H1 (cell line): ENCODE results near the gene GMNC. TPM values are rescaled to one million over a fixed set of nuclear protein-coding genes. Genes with fewer than 3 reads are reported as not detected.

Experiments
- CTCF ChIA-PET: fragments of 300-600 bp; sonication (Branson Sonifier 250); formaldehyde crosslinking; loops from one replicate; lab custom pipeline; 2021; ENCODE audit not compliant: partially characterized antibody; lab: Charles Lee
- POLR2A ChIA-PET: fragments of 300-600 bp; sonication (Branson Sonifier 250); formaldehyde crosslinking; loops from one replicate; lab custom pipeline; 2021; ENCODE audit warnings: inconsistent platforms; ENCODE audit not compliant: partially characterized antibody; lab: Charles Lee
- DNase-seq, 2 experiments: peaks; one replicate each; pipeline versions ENCODE4 v3.0.0 to v3.0.0-alpha.2; 2010 to 2022; ENCODE audit warnings: low spot score in 2 of 2, low read depth in 1 of 2, mixed read lengths in 1 of 2
- FAIRE-seq: peaks from 2 replicates; lab custom pipeline; 2011; peaks lifted over from hg19 to GRCh38; lab: Jason Lieb, UNC
- H2AFZ ChIP-seq: 2 replicates; pipeline ENCODE4 v1.8.1; 2012; ENCODE audit warnings: low read length, inconsistent platforms
- H2AK5ac ChIP-seq: 2 replicates; pipeline ENCODE4 v1.6.1; 2013; ENCODE audit warnings: low read depth, low read length
- H2BK120ac ChIP-seq: replicated peaks from 2 replicates; pipeline ENCODE3; 2013; ENCODE audit warnings: low read depth, low read length, inconsistent platforms
- H2BK12ac ChIP-seq: 2 replicates; pipeline ENCODE4 v1.6.1; 2013; ENCODE audit warnings: low read depth, low read length
- H2BK15ac ChIP-seq: 2 replicates; pipeline ENCODE4 v1.6.1; 2013; ENCODE audit warnings: low read length
- H2BK20ac ChIP-seq: 2 replicates; pipeline ENCODE4 v1.6.1; 2013; ENCODE audit warnings: low read length
- H2BK5ac ChIP-seq: 2 replicates; pipeline ENCODE4 v1.6.1; 2013; ENCODE audit warnings: low read depth, low read length
- H3K14ac ChIP-seq: 2 replicates; pipeline ENCODE4 v1.6.1; 2013; ENCODE audit warnings: inconsistent platforms; ENCODE audit not compliant: insufficient read length
- H3K18ac ChIP-seq: 2 replicates; pipeline ENCODE4 v1.6.1; 2013; ENCODE audit warnings: low read length; ENCODE audit errors: extremely low read depth
- H3K23ac ChIP-seq: 2 replicates; pipeline ENCODE4 v1.6.1; 2013; ENCODE audit warnings: inconsistent platforms; ENCODE audit not compliant: insufficient read length
- H3K23me2 ChIP-seq: 2 replicates; pipeline ENCODE4 v1.6.1; 2013; ENCODE audit warnings: low read depth, low read length
- H3K27ac ChIP-seq: 2 replicates; pipeline ENCODE4 v1.6.1; 2011; ENCODE audit warnings: low read depth, low read length, inconsistent platforms
- H3K27me3 ChIP-seq, 4 experiments: replicated peaks in 1 of 4; 1 replicate in 1 of 4; 2 replicates in 3 of 4; pipeline versions ENCODE4 v1.6.1 to v1.8.1; 2011 to 2013; ENCODE audit warnings: low read length in 3 of 4, mild to moderate bottlenecking in 3 of 4, inconsistent platforms in 2 of 4, mixed read lengths in 2 of 4, moderate library complexity in 1 of 4; ENCODE audit not compliant: control insufficient read depth in 3 of 4, insufficient read depth in 3 of 4; ENCODE audit errors: extremely low read depth in 1 of 4
- H3K36me3 ChIP-seq, 4 experiments: 2 replicates each; pipeline versions ENCODE4 v1.6.1 to v1.8.1; 2011 to 2013; ENCODE audit warnings: mild to moderate bottlenecking in 4 of 4, low read length in 3 of 4, moderate library complexity in 2 of 4, control low read depth in 1 of 4, inconsistent platforms in 1 of 4; ENCODE audit not compliant: insufficient read depth in 4 of 4, control insufficient read depth in 2 of 4
- H3K4ac ChIP-seq: replicated peaks from 2 replicates; pipeline ENCODE3; 2013; ENCODE audit warnings: low read length, low read depth, mixed read lengths, inconsistent platforms; ENCODE audit not compliant: insufficient read length
- H3K4me1 ChIP-seq, 4 experiments: replicated peaks in 1 of 4; 1 replicate in 1 of 4; 2 replicates in 3 of 4; pipeline versions ENCODE4 v1.6.1 to v1.8.1; 2011 to 2013; ENCODE audit warnings: low read length in 3 of 4, inconsistent platforms in 2 of 4, mixed read lengths in 1 of 4; ENCODE audit not compliant: insufficient read depth in 4 of 4, control insufficient read depth in 3 of 4
- H3K4me2 ChIP-seq, 2 experiments: 2 replicates each; pipeline versions ENCODE4 v1.6.1 to v1.8.1; 2011 to 2013; ENCODE audit warnings: low read depth in 2 of 2, low read length in 2 of 2, control low read depth in 1 of 2, inconsistent platforms in 1 of 2, mild to moderate bottlenecking in 1 of 2; ENCODE audit not compliant: insufficient read depth in 1 of 2
- H3K4me3 ChIP-seq, 4 experiments: fragments of 200-600, 300-600 bp in 1 of 4; sonication (generic), shearing (Covaris generic), sonication (Bioruptor Twin) in 1 of 4; 2 replicates each; pipeline versions ENCODE4 v1.5.1 to v1.8.1; 2011 to 2016; ENCODE audit warnings: low read length in 4 of 4, low read depth in 3 of 4, control low read depth in 2 of 4, inconsistent platforms in 2 of 4, mild to moderate bottlenecking in 2 of 4, mixed read lengths in 1 of 4, moderate library complexity in 1 of 4; ENCODE audit not compliant: insufficient read depth in 2 of 4; ENCODE audit errors: extremely low read depth in 1 of 4
- H3K56ac ChIP-seq: replicated peaks from 2 replicates; pipeline ENCODE3; 2013; ENCODE audit warnings: low read depth, mild to moderate bottlenecking, mixed read lengths, low read length, inconsistent platforms; ENCODE audit not compliant: insufficient read length
- H3K79me1 ChIP-seq: 2 replicates; pipeline ENCODE4 v1.6.1; 2013; ENCODE audit warnings: low read depth, low read length, control low read depth
- H3K79me2 ChIP-seq, 2 experiments: 2 replicates each; pipeline versions ENCODE4 v1.6.1 to v1.8.1; 2012 to 2013; ENCODE audit warnings: low read length in 2 of 2, mild to moderate bottlenecking in 2 of 2, inconsistent platforms in 1 of 2; ENCODE audit not compliant: insufficient read depth in 2 of 2, control insufficient read depth in 1 of 2
- H3K9ac ChIP-seq, 4 experiments: replicated peaks in 1 of 4; 1 replicate in 1 of 4; 2 replicates in 3 of 4; pipeline versions ENCODE4 v1.6.1 to v1.8.1; 2011 to 2013; ENCODE audit warnings: low read depth in 3 of 4, low read length in 3 of 4, control low read depth in 2 of 4, mild to moderate bottlenecking in 2 of 4, moderate library complexity in 2 of 4, inconsistent platforms in 1 of 4; ENCODE audit errors: extremely low read depth in 1 of 4
- H3K9me3 ChIP-seq, 2 experiments: 2 replicates each; pipeline versions ENCODE4 v1.6.1 to v1.8.1; 2012 to 2013; ENCODE audit warnings: mild to moderate bottlenecking in 2 of 2, moderate library complexity in 2 of 2, control low read depth in 1 of 2, inconsistent platforms in 1 of 2, low read depth in 1 of 2, low read length in 1 of 2, mixed read lengths in 1 of 2; ENCODE audit not compliant: insufficient read depth in 2 of 2
- H4K20me1 ChIP-seq, 2 experiments: replicated peaks in 1 of 2; 2 replicates each; pipeline versions ENCODE3 to v1.8.1; 2011 to 2013; ENCODE audit warnings: inconsistent platforms in 2 of 2, low read length in 2 of 2, mild to moderate bottlenecking in 1 of 2; ENCODE audit not compliant: insufficient read depth in 2 of 2, control insufficient read depth in 1 of 2
- H4K5ac ChIP-seq: 2 replicates; pipeline ENCODE4 v1.6.1; 2013; ENCODE audit warnings: low read length, low read depth, mixed read lengths, inconsistent platforms; ENCODE audit not compliant: insufficient read length
- H4K8ac ChIP-seq: 2 replicates; pipeline ENCODE4 v1.8.0; 2013; ENCODE audit warnings: mild to moderate bottlenecking, moderate library complexity, low read length, inconsistent platforms; ENCODE audit not compliant: insufficient read depth; ENCODE audit errors: extremely low read depth
- H4K91ac ChIP-seq: replicated peaks from 2 replicates; pipeline ENCODE3; 2013; ENCODE audit warnings: low read length, mixed read lengths, inconsistent platforms; ENCODE audit not compliant: insufficient read length
- ASH2L ChIP-seq: fragments of 200-600, 300-600 bp; sonication (generic); IDR thresholded peaks from one replicate; pipeline ENCODE4 v1.7.1; 2017; ENCODE audit warnings: low read length
- CREB1 ChIP-seq: IDR thresholded peaks from 2 replicates; pipeline ENCODE4 v1.6.1; 2012; ENCODE audit warnings: inconsistent platforms
- SP1 ChIP-seq: IDR thresholded peaks from 2 replicates; pipeline ENCODE4 v1.6.1; 2011; ENCODE audit warnings: low read depth, low read length
- WGBS, 2 experiments: shearing (Covaris generic) in 1 of 2; methylation state at CpG; one replicate each; pipeline versions ENCODE4 v1.1.6 to v1.1.7; 2013 to 2015; ENCODE audit warnings: low lambda C conversion rate in 2 of 2, mixed read lengths in 2 of 2, inconsistent platforms in 1 of 2, low coverage in 1 of 2, missing lambda C conversion rate in 1 of 2; ENCODE audit not compliant: insufficient replicate concordance in 2 of 2, insufficient coverage in 1 of 2, insufficient read length in 1 of 2; ENCODE audit errors: extremely low coverage in 1 of 2, missing lambda C conversion rate in 1 of 2; 5-methylcytosine and 5-hydroxymethylcytosine counted together
- long read RNA-seq, 2 experiments: library from RNA in 1 of 2; library from capped mRNA in 1 of 2; stranded (forward); transcript quantifications; one replicate each; pipeline ENCODE4 v2.0.0, GENCODE V29; 2021; ENCODE audit warnings: inconsistent platforms in 1 of 2
- polyA minus RNA-seq, 3 experiments: library from RNA; depleted of rRNA, polyadenylated mRNA; stranded (reverse); fragments of >200 nt; gene quantifications; 1 replicate in 2 of 3; 2 replicates in 1 of 3; pipeline ENCODE4 v1.2.3, GENCODE V29; 2011
- polyA plus RNA-seq, 7 experiments: library from polyadenylated mRNA; depleted of rRNA in 3 of 7; stranded (reverse) in 5 of 7; unstranded in 2 of 7; fragments of >200 nt in 5 of 7; fragments of 200-250 nt in 2 of 7; gene quantifications; 1 replicate in 5 of 7; 2 replicates in 1 of 7; 4 replicates in 1 of 7; pipeline versions ENCODE4 v1.2.1 to v1.2.3, GENCODE V29; 2011 to 2013; ENCODE audit warnings: missing spikeins in 2 of 7, mixed read lengths in 2 of 7
- total RNA-seq: library from RNA; stranded (reverse); fragmentation: NEBNext Ultra II Directional; extraction: Animal tissue kit (Norgen Biotek cat#: 25700); gene quantifications from 2 replicates; pipeline ENCODE4 v1.2.1, GENCODE V29; 2021
- TF ChIP-seq, protein P1 (sequence below): IDR thresholded peaks from 2 replicates; pipeline ENCODE4 v1.6.1; 2012; ENCODE audit warnings: inconsistent platforms
- TF ChIP-seq, protein P2 (sequence below), 3 experiments: IDR thresholded peaks; 1 replicate in 2 of 3; 2 replicates in 1 of 3; pipeline versions ENCODE4 v1.5.1 to v1.6.1; 2011; ENCODE audit warnings: low read length in 3 of 3, mild to moderate bottlenecking in 3 of 3, inconsistent platforms in 2 of 3, low read depth in 1 of 3, moderate library complexity in 1 of 3; ENCODE audit not compliant: insufficient read depth in 1 of 3; ENCODE audit errors: control extremely low read depth in 1 of 3

GMNC gene, protein sequence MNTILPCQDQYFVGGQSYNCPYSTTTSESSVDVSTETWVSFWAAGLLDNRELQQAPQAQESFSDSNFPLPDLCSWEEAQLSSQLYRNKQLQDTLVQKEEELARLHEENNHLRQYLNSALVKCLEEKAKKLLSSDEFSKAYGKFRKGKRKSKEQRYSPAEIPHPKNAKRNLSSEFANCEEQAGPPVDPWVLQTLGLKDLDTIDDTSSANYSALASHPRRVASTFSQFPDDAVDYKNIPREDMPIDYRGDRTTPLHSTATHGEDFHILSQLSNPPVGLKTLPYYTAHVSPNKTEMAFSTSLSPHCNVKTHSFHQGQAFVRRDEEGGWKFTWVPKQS
- 0.24 and 0.50 TPM in 2 replicates for total RNA-seq
- polyA plus RNA-seq (2011; rRNA removed) = 0.03 and 0.05 TPM in 2 replicates
- polyA plus RNA-seq (2011; cell fraction: cytosol; rRNA removed) = not detected
- polyA plus RNA-seq (2011; cell fraction: nucleus; rRNA removed) = not detected
- polyA plus RNA-seq (2012, experiment 1 of 2) = 0.17 to 0.27 TPM in 2 of 4 replicates, not detected in the others
- polyA plus RNA-seq (2012, experiment 2 of 2) = not detected
- polyA plus RNA-seq (2013, experiment 1 of 2) = 0.06 TPM
- polyA plus RNA-seq (2013, experiment 2 of 2) = 0.09 TPM
- 0.22 and 0.27 TPM in 2 replicates for polyA minus RNA-seq (2011; rRNA and poly(A)+ RNA removed)
- not detected for polyA minus RNA-seq (2011; cell fraction: cytosol; rRNA and poly(A)+ RNA removed)
- polyA minus RNA-seq (2011; cell fraction: nucleus; rRNA and poly(A)+ RNA removed) = not detected
- long read RNA-seq, experiment 1 = 0 reads
- long read RNA-seq, experiment 2 = 0 reads

DNA sequence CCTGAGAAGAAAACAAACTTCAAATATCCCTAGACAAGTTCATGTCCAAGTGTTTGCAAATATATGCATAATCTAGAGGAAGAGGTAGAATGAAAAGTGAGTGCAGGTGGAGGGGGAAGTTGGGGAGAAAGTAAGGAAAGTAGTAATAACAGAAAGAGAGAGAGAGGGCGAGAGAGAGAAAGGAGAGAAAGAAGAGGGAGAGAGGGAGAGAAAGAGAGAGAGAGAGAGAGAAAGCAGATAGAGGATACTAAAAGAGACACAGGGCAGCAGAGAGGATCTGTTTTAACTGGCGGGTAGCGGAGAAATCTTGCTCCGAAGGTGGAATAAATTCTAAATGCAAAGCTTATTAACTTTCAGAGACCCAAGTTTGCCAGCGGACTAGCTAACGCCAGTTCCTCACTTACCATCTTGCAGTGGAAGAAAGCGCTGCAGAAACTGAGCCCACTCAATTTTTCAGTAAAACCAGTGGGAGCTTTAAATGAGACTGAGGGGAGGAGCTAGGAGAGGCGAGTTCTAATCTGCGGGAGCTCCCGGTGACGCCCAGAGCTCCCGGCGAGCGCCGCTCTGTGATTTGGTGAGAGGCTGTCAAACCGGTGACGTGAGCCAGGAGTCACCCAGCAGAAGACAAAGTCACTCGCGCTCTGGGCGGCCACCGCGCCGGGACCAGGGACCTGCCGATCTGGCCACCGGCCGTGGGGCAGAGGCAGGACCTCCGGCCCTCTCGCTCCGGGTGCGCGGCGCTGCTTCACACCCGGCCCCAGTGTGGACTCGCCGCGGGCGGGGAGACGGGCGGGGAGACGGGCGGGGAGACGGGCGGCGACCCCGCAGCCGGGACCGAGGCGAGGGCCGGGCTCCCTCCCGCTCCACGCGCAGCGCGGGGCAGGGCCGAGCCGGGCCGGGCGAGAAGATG lies at the start of gene GMNC:
Gene GMNC, minus strand, starts transcription at position 486 of the 910 bp plus-strand sequence. Its CDS starts 79 bp downstream, at position 407.
- H2BK20ac ChIP-seq = no peak within 1 kb of the TSS
- peak within 1 kb of the TSS; percentile 76 to 81 for H3K4me2 ChIP-seq
- peaks cover 4% of the 10 kb centered on the region; the same call in 1 of the 2 replicates for H3K23me2 ChIP-seq
- no peak within 1 kb of the TSS for H2BK15ac ChIP-seq
- H3K27ac ChIP-seq = no peak within 1 kb of the TSS
- no peak within 1 kb of the TSS for H3K23ac ChIP-seq
- no peaks in the 10 kb centered on the region for H3K36me3 ChIP-seq
- no peaks in the 10 kb centered on the region for H3K4me1 ChIP-seq
- H2AK5ac ChIP-seq = no peak within 1 kb of the TSS
- no peak within 1 kb of the TSS for H2AFZ ChIP-seq
- DNase-seq (peak in 1 of 2 experiments; percentile 71), FAIRE-seq (no peak)
- H4K20me1 ChIP-seq = peaks cover 1 to 2% of the 10 kb centered on the region in 2 experiments
- H4K8ac ChIP-seq = no peak within 1 kb of the TSS
- no peak within 1 kb of the TSS for H4K5ac ChIP-seq
- H3K18ac ChIP-seq = no peak within 1 kb of the TSS
- no peak within 1 kb of the TSS for H2BK120ac ChIP-seq
- H4K91ac ChIP-seq = no peak within 1 kb of the TSS
- WGBS, 2 experiments = 1% methylated on average over 38 of the region's 58 CpGs; no CpG with 5 or more reads in 1 of the 2 experiments
- H3K4ac ChIP-seq = peak within 1 kb of the TSS; percentile 14
- POLR2A ChIA-PET = no interaction called here
- peak within 1 kb of the TSS; percentile 80 for H3K56ac ChIP-seq
- H3K14ac ChIP-seq = no peak within 1 kb of the TSS
- H3K27me3 ChIP-seq = peaks cover 4 to 39% (median 13%) of the 10 kb centered on the region in 4 experiments; a peak in 6 of 7 replicates
- H2BK5ac ChIP-seq = no peak within 1 kb of the TSS
- no peaks in the 10 kb centered on the region for H3K79me2 ChIP-seq
- peak within 1 kb of the TSS; percentile 61 to 93 (median 72) for H3K4me3 ChIP-seq
- no peaks in the 10 kb centered on the region for H3K79me1 ChIP-seq
- peak within 1 kb of the TSS in 2 of 4 experiments; percentile 22 to 53; a peak in 3 of 7 replicates for H3K9ac ChIP-seq
- CTCF ChIA-PET = interaction anchor here (0.6 to 1.7 kb wide), 6 partner anchors 9 to 1037 kb away, joined by 3 to 5 read pairs (median 4); no protein-coding TSS in a partner anchor
- H3K9me3 ChIP-seq = no peaks in the 10 kb centered on the region
- no peak within 1 kb of the TSS for H2BK12ac ChIP-seq
- peak; percentile 60 for TF ChIP-seq CREB1
- TF ChIP-seq, protein P1, sequence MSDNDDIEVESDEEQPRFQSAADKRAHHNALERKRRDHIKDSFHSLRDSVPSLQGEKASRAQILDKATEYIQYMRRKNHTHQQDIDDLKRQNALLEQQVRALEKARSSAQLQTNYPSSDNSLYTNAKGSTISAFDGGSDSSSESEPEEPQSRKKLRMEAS = 0 out of 2 replicates have a peak, but pooled peaks have one; percentile 9
- TF ChIP-seq, protein P2, sequence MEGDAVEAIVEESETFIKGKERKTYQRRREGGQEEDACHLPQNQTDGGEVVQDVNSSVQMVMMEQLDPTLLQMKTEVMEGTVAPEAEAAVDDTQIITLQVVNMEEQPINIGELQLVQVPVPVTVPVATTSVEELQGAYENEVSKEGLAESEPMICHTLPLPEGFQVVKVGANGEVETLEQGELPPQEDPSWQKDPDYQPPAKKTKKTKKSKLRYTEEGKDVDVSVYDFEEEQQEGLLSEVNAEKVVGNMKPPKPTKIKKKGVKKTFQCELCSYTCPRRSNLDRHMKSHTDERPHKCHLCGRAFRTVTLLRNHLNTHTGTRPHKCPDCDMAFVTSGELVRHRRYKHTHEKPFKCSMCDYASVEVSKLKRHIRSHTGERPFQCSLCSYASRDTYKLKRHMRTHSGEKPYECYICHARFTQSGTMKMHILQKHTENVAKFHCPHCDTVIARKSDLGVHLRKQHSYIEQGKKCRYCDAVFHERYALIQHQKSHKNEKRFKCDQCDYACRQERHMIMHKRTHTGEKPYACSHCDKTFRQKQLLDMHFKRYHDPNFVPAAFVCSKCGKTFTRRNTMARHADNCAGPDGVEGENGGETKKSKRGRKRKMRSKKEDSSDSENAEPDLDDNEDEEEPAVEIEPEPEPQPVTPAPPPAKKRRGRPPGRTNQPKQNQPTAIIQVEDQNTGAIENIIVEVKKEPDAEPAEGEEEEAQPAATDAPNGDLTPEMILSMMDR (IDR thresholded peaks at IDR 0.05; ENCODE audit: control extremely low read depth in 1 of 3, insufficient read depth in 1 of 3, low read depth in 1 of 3, low read length in 3 of 3) = no peak
- no peak for TF ChIP-seq ASH2L
- TF ChIP-seq SP1 = no peak
